IMR-90 (cell line): ENCODE results near the gene STAG1. TPM values are rescaled to one million over a fixed set of nuclear protein-coding genes. Genes with fewer than 3 reads are reported as not detected.
"Not testable (repeated sequence)": the region's sequence is repeated elsewhere in the genome, so short reads cannot be mapped to it uniquely, and the experiment has no call there.

Source experiments
- ATAC-seq: fragments of 200-7000 bp; cut with Tn5 transposase; 2 replicates; pipeline ENCODE4 v1.9.1; 2020; ENCODE audit warnings: low read depth, mild to moderate bottlenecking, moderate library complexity
- BruUV-seq: library from RNA; stranded (reverse); fragments of 400-500 nt; replicated peaks from 2 replicates; lab custom pipeline; 2021; lab: Mats Ljungman, UMichigan
- CTCF ChIA-PET: fragments of 300-600 bp; formaldehyde crosslinking; extraction: SDS; loops from one replicate; lab custom pipeline; 2021; ENCODE audit warnings: antibody characterized with exemption; lab: Yijun Ruan, JAX
- POLR2A ChIA-PET: fragments of 300-600 bp; sonication (Branson Sonifier 250); formaldehyde crosslinking; loops from one replicate; lab custom pipeline; 2022; ENCODE audit warnings: antibody characterized with exemption; ENCODE audit not compliant: unreplicated experiment; lab: Charles Lee
- DNase-seq: peaks from one replicate; pipeline ENCODE4 v3.0.0; 2013
- H2AFZ ChIP-seq: replicated peaks from 2 replicates; pipeline ENCODE3; 2013; ENCODE audit warnings: low read length, mild to moderate bottlenecking; ENCODE audit not compliant: poor library complexity
- H2AK5ac ChIP-seq: 2 replicates; pipeline ENCODE4 v1.6.1; 2013; ENCODE audit warnings: low read depth, low read length, inconsistent platforms
- H2AK9ac ChIP-seq: replicated peaks from 2 replicates; pipeline ENCODE3; 2013; ENCODE audit warnings: mild to moderate bottlenecking, low read depth, low read length, moderate library complexity; ENCODE audit not compliant: poor library complexity
- H2BK120ac ChIP-seq: 2 replicates; pipeline ENCODE4 v1.6.1; 2013; ENCODE audit warnings: low read depth, low read length, inconsistent platforms
- H2BK15ac ChIP-seq: 3 replicates; pipeline ENCODE4 v1.6.1; 2013; ENCODE audit warnings: low read depth, low read length, inconsistent platforms
- H2BK20ac ChIP-seq: 2 replicates; pipeline ENCODE4 v1.6.1; 2013; ENCODE audit warnings: low read depth, mild to moderate bottlenecking, inconsistent platforms, low read length, moderate library complexity
- H2BK5ac ChIP-seq: 2 replicates; pipeline ENCODE4 v1.6.1; 2013; ENCODE audit warnings: mild to moderate bottlenecking, low read depth, low read length, inconsistent platforms; ENCODE audit not compliant: poor library complexity, severe bottlenecking
- H3K14ac ChIP-seq: replicated peaks from 2 replicates; pipeline ENCODE4 v1.6.1; 2013; ENCODE audit warnings: low read depth, low read length, inconsistent platforms
- H3K18ac ChIP-seq: 2 replicates; pipeline ENCODE4 v1.6.1; 2013; ENCODE audit warnings: low read depth, low read length, control low read depth
- H3K23ac ChIP-seq: 2 replicates; pipeline ENCODE4 v1.6.1; 2013; ENCODE audit warnings: low read depth, low read length, inconsistent platforms
- H3K27ac ChIP-seq: 2 replicates; pipeline ENCODE4 v1.5.1; 2013; ENCODE audit warnings: mild to moderate bottlenecking, control low read depth, low read length; ENCODE audit not compliant: insufficient read depth
- H3K27me3 ChIP-seq: 2 replicates; pipeline ENCODE4 v1.6.1; 2013; ENCODE audit warnings: low read length; ENCODE audit not compliant: control insufficient read depth, insufficient read depth
- H3K36me3 ChIP-seq: 2 replicates; pipeline ENCODE4 v1.6.1; 2013; ENCODE audit warnings: low read length, mixed read lengths; ENCODE audit not compliant: control insufficient read depth, insufficient read depth
- H3K4ac ChIP-seq: 2 replicates; pipeline ENCODE4 v1.6.1; 2013; ENCODE audit warnings: low read depth, low read length, inconsistent platforms
- H3K4me1 ChIP-seq: 2 replicates; pipeline ENCODE4 v1.6.1; 2013; ENCODE audit warnings: low read length, mixed read lengths; ENCODE audit not compliant: control insufficient read depth, insufficient read depth
- H3K4me2 ChIP-seq: 2 replicates; pipeline ENCODE4 v1.6.1; 2013; ENCODE audit warnings: low read depth, mild to moderate bottlenecking, control low read depth, low read length, moderate library complexity
- H3K4me3 ChIP-seq: 2 replicates; pipeline ENCODE4 v1.5.1; 2013; ENCODE audit warnings: low read depth, mild to moderate bottlenecking, control low read depth, low read length, moderate library complexity; ENCODE audit not compliant: insufficient read depth
- H3K56ac ChIP-seq: 2 replicates; pipeline ENCODE4 v1.6.1; 2013; ENCODE audit warnings: low read length, inconsistent platforms; ENCODE audit not compliant: insufficient read depth; ENCODE audit errors: extremely low read depth
- H3K79me1 ChIP-seq, 2 experiments: 2 replicates each; pipeline ENCODE4 v1.6.1; 2013; ENCODE audit warnings: low read length in 2 of 2, inconsistent platforms in 1 of 2, low read depth in 1 of 2
- H3K9ac ChIP-seq: 2 replicates; pipeline ENCODE4 v1.6.1; 2013; ENCODE audit warnings: low read depth, low read length, control low read depth
- H3K9me1 ChIP-seq: 2 replicates; pipeline ENCODE4 v1.6.1; 2013; ENCODE audit warnings: low read length, inconsistent platforms; ENCODE audit not compliant: insufficient read depth
- H3K9me3 ChIP-seq: 2 replicates; pipeline ENCODE4 v1.6.1; 2013; ENCODE audit warnings: low read length; ENCODE audit not compliant: control insufficient read depth, insufficient read depth
- H4K20me1 ChIP-seq: 2 replicates; pipeline ENCODE4 v1.6.1; 2013; ENCODE audit warnings: low read length, inconsistent platforms; ENCODE audit not compliant: insufficient read depth
- H4K5ac ChIP-seq: 2 replicates; pipeline ENCODE4 v1.6.1; 2013; ENCODE audit warnings: mild to moderate bottlenecking, low read depth, low read length, control low read depth
- H4K8ac ChIP-seq, 2 experiments: 2 replicates each; pipeline ENCODE4 v1.6.1; 2013; ENCODE audit warnings: low read depth in 2 of 2, low read length in 2 of 2, control low read depth in 1 of 2, inconsistent platforms in 1 of 2
- H4K91ac ChIP-seq: 2 replicates; pipeline ENCODE4 v1.6.1; 2013; ENCODE audit warnings: low read depth, low read length, inconsistent platforms; ENCODE audit not compliant: insufficient read depth
- CEBPB ChIP-seq: IDR thresholded peaks from 2 replicates; pipeline ENCODE4 v1.6.1; 2012; ENCODE audit warnings: low read depth, low read length, improper control_type of control experiment
- CHD1 ChIP-seq: IDR thresholded peaks from 2 replicates; pipeline ENCODE4 v1.6.1; 2012; ENCODE audit warnings: low read depth, low read length, improper control_type of control experiment
- MXI1 ChIP-seq: IDR thresholded peaks from 2 replicates; pipeline ENCODE4 v1.6.1; 2012; ENCODE audit warnings: low read depth, mild to moderate bottlenecking, low read length, moderate library complexity, borderline replicate concordance
- RCOR1 ChIP-seq: IDR thresholded peaks from 2 replicates; pipeline ENCODE4 v1.6.1; 2012; ENCODE audit warnings: mild to moderate bottlenecking, low read length, improper control_type of control experiment; ENCODE audit not compliant: insufficient replicate concordance
- RFX5 ChIP-seq: IDR thresholded peaks from 2 replicates; pipeline ENCODE4 v1.8.0; 2012; ENCODE audit warnings: low read depth, mild to moderate bottlenecking, low read length, moderate library complexity
- WGBS, 2 experiments: methylation state at CpG; one replicate each; pipeline versions ENCODE4 v1.1.5 to v1.1.7; 2013; ENCODE audit warnings: missing lambda C conversion rate in 2 of 2; ENCODE audit not compliant: insufficient read length in 1 of 2; ENCODE audit errors: extremely low coverage in 2 of 2; 5-methylcytosine and 5-hydroxymethylcytosine counted together
- dilution Hi-C: fragments of 300-500 bp; cut with HindIII; formaldehyde crosslinking; loops from one replicate; pipeline ENCODE4 v1.14.3; 2018; ENCODE audit warnings: low sequenced_read_pairs; ENCODE audit not compliant: unreplicated experiment
- in situ Hi-C: fragments of 300-500 bp; cut with MboI; formaldehyde crosslinking; loops from 3 replicates; pipeline ENCODE4 v1.14.3; 2019; ENCODE audit warnings: low sequenced_read_pairs, inconsistent platforms, mixed read lengths
- intact Hi-C: fragments of 100-400 bp; cut with micrococcal nuclease; formaldehyde crosslinking; loops from 2 replicates; pipeline ENCODE4 v1.10.0; 2022
- polyA plus RNA-seq, 3 experiments: library from polyadenylated mRNA; depleted of rRNA; stranded (reverse); fragments of >200 nt; gene quantifications; 2 replicates each; pipeline ENCODE4 v1.2.3, GENCODE V29; 2012; ENCODE audit warnings: low replicate concordance in 1 of 3
- total RNA-seq: library from RNA; depleted of rRNA; stranded (reverse); fragments of >200 nt; gene quantifications from 2 replicates; pipeline ENCODE4 v1.2.3, GENCODE V29; 2012
- TF ChIP-seq, protein P1 (sequence below): fragments of 150-350 bp; IDR thresholded peaks from 2 replicates; pipeline ENCODE4 v1.6.1; 2017; ENCODE audit warnings: mild to moderate bottlenecking, antibody characterized with exemption, low read length, low read depth

Gene STAG1
- total and polyA plus RNA-seq, 2 of the 4 experiments (the other 2 are of a cell fraction): 9.6 to 32.3 TPM

DNA sequence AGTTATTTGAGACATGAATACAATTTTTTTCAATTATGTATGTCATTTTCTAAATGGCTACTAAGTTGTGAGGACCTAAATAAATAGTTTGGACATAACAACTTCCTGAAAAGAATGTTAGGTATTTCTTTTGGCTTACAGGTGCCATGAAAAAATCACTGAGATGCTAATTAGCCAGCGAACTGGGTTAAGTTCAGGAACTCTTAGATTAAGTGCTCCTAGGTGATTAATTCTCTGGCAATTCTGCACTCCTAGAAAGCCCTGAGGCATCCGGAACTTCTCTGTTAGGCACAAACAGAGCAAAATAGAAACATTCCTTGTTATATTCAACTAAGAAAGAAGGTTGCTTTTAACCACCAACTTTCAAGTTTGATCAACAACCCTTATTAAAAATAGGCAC, 192.3 kb downstream of the STAG1 start:
- no peak overlapping the region for H3K4me3 ChIP-seq
- no peak overlapping the region for H2BK5ac ChIP-seq
- no peak overlapping the region for H3K4me2 ChIP-seq
- H3K23ac ChIP-seq: no peak overlapping the region
- no TSS peak for BruUV-seq
- H4K91ac ChIP-seq: no peak overlapping the region
- DNase-seq (no peak), ATAC-seq (no peak)
- ChIA-PET POLR2A (no interaction called here), CTCF (no interaction called here)
- WGBS, 2 experiments: no CpG with 5 or more reads among the region's 2 CpGs
- dilution Hi-C loops (no loop called here), intact Hi-C loops (no loop called here), in situ Hi-C loops (no loop called here)
- no peaks in the 10 kb centered on the region for H4K20me1 ChIP-seq
- no peak overlapping the region for H4K5ac ChIP-seq
- TF ChIP-seq CHD1 (no peak), MXI1 (no peak), RFX5 (no peak), CEBPB (no peak), RCOR1 (no peak)
- TF ChIP-seq, protein P1, sequence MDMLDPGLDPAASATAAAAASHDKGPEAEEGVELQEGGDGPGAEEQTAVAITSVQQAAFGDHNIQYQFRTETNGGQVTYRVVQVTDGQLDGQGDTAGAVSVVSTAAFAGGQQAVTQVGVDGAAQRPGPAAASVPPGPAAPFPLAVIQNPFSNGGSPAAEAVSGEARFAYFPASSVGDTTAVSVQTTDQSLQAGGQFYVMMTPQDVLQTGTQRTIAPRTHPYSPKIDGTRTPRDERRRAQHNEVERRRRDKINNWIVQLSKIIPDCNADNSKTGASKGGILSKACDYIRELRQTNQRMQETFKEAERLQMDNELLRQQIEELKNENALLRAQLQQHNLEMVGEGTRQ: no peak
- no peak overlapping the region for H3K4ac ChIP-seq
- H2AK9ac ChIP-seq: no peak overlapping the region
- H3K27me3 ChIP-seq: no peaks in the 10 kb centered on the region
- H3K9ac ChIP-seq: no peak overlapping the region
- no peak overlapping the region for H2BK15ac ChIP-seq
- H3K4me1 ChIP-seq: no peaks in the 10 kb centered on the region
- no peak overlapping the region for H4K8ac ChIP-seq
- H3K79me1 ChIP-seq: peaks cover 16 to 33% of the 10 kb centered on the region in 2 experiments
- H3K36me3 ChIP-seq: 0 out of 2 replicates have a peak, but pooled peaks cover 2% of the 10 kb centered on the region
- H3K9me3 ChIP-seq: no peaks in the 10 kb centered on the region
- H3K14ac ChIP-seq: no peak overlapping the region
- no peak overlapping the region for H2BK20ac ChIP-seq
- H3K56ac ChIP-seq: no peak overlapping the region
- H2AFZ ChIP-seq: no peak overlapping the region
- no peaks in the 10 kb centered on the region for H3K9me1 ChIP-seq
- no peak overlapping the region for H2BK120ac ChIP-seq
- no peak overlapping the region for H2AK5ac ChIP-seq
- H3K27ac ChIP-seq: no peak overlapping the region
- H3K18ac ChIP-seq: no peak overlapping the region

DNA sequence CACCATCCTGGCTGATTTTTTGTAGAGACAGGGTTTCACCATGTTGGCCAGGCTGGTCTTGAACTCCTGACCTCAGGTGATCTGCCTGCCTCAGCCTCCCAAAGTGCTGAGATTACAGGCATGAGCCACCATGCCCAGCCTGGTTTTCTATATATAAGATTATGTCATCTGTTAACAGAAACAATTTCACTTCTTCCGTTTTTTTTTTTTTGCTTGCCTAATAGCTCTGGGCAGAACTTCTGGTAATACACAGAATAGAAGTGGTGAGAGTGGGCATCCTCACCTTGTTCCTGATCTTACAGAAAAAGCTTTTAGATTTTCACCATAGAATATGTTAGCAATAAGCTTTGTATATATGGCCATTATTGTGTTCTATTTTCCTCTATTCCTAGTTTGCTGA, 202.7 kb downstream of the STAG1 start:
- dilution Hi-C loops, H3K4me3 ChIP-seq, H4K91ac ChIP-seq, BruUV-seq, DNase-seq, H2AFZ ChIP-seq, H3K18ac ChIP-seq, H2AK5ac ChIP-seq, H3K4ac ChIP-seq, POLR2A ChIA-PET, ATAC-seq, H4K8ac ChIP-seq, in situ Hi-C loops, H3K4me2 ChIP-seq, H2BK20ac ChIP-seq, H3K36me3 ChIP-seq, H3K9me1 ChIP-seq, H3K14ac ChIP-seq, H2BK5ac ChIP-seq, H3K9me3 ChIP-seq, H4K20me1 ChIP-seq, H3K27me3 ChIP-seq, H2BK15ac ChIP-seq, H3K23ac ChIP-seq, H2BK120ac ChIP-seq, H4K5ac ChIP-seq, H3K27ac ChIP-seq, H3K56ac ChIP-seq, H2AK9ac ChIP-seq, H3K4me1 ChIP-seq, H3K9ac ChIP-seq: not testable (repeated sequence)
- CTCF ChIA-PET: interaction anchor here (1.0 kb wide), 1 partner anchor 203 kb away, joined by 3 read pairs; no protein-coding TSS in a partner anchor
- peaks cover 5 to 31% of the 10 kb centered on the region in 2 experiments for H3K79me1 ChIP-seq
- WGBS, 2 experiments: no CpG with 5 or more reads among the region's 1 CpG
- intact Hi-C loops: loop anchor here (5.0 to 10.0 kb wide), 2 partner anchors 463 to 475 kb away; no protein-coding TSS in a partner anchor
